Measurements from ENCODE around the gene NHSL2.
A peak's percentile ranks its signal among the peaks of the same experiment; 100 is the strongest.

NHSL2 gene

GRCh38 chrX:71941776-71942175 is 31.1 kb downstream of the NHSL2 start:
- H3K4me1 Mint-ChIP-seq: peaks cover 21% of the 10 kb centered on the region
- H3K27ac Mint-ChIP-seq: peak overlapping the region in 2 of 3 experiments; percentile 58 to 95
- TF ChIP-seq CTCF (IDR thresholded peaks at IDR 0.05; ENCODE audit: unreplicated experiment in 3 of 3): no peak
- no peaks in the 10 kb centered on the region for H3K36me3 Mint-ChIP-seq (ENCODE audit: low read depth)
- no peak overlapping the region for H3K4me3 Mint-ChIP-seq
- no peaks in the 10 kb centered on the region for H3K27me3 Mint-ChIP-seq (ENCODE audit: low read depth)
- peaks cover 2% of the 10 kb centered on the region for H3K9me3 Mint-ChIP-seq

GRCh38 chrX:71944369-71944768 is 33.7 kb downstream of the NHSL2 start:
- H3K27ac Mint-ChIP-seq: peak overlapping the region in 2 of 3 experiments; percentile 87 to 88
- peaks cover 2% of the 10 kb centered on the region for H3K9me3 Mint-ChIP-seq
- no peaks in the 10 kb centered on the region for H3K36me3 Mint-ChIP-seq (ENCODE audit: low read depth)
- no peak for TF ChIP-seq CTCF (IDR thresholded peaks at IDR 0.05; ENCODE audit: unreplicated experiment in 3 of 3)
- no peak overlapping the region for H3K4me3 Mint-ChIP-seq
- H3K27me3 Mint-ChIP-seq (ENCODE audit: low read depth): no peaks in the 10 kb centered on the region
- peaks cover 21% of the 10 kb centered on the region for H3K4me1 Mint-ChIP-seq

GRCh38 chrX:71945237-71945805 is 34.7 kb downstream of the NHSL2 start:
- H3K4me3 Mint-ChIP-seq: no peak overlapping the region
- no peaks in the 10 kb centered on the region for H3K36me3 Mint-ChIP-seq (ENCODE audit: low read depth)
- TF ChIP-seq CTCF (IDR thresholded peaks at IDR 0.05; ENCODE audit: unreplicated experiment in 3 of 3): no peak
- peaks cover 21% of the 10 kb centered on the region for H3K4me1 Mint-ChIP-seq
- H3K9me3 Mint-ChIP-seq: peaks cover 2% of the 10 kb centered on the region
- no peaks in the 10 kb centered on the region for H3K27me3 Mint-ChIP-seq (ENCODE audit: low read depth)
- H3K27ac Mint-ChIP-seq: peak overlapping the region; percentile 55 to 88 (median 87)

GRCh38 chrX:71949363-71949762 is 38.7 kb downstream of the NHSL2 start:
- TF ChIP-seq CTCF (IDR thresholded peaks at IDR 0.05; ENCODE audit: unreplicated experiment in 3 of 3): no peak
- peaks cover 25% of the 10 kb centered on the region for H3K4me1 Mint-ChIP-seq

GRCh38 chrX:71949844-71950445 is 39.3 kb downstream of the NHSL2 start:
- Mint-ChIP-seq H3K36me3 (ENCODE audit: low read depth) (no peaks in the 10 kb centered on the region), H3K9me3 (peaks cover 4% of the 10 kb centered on the region), H3K27me3 (ENCODE audit: low read depth) (no peaks in the 10 kb centered on the region), H3K4me1 (peaks cover 27% of the 10 kb centered on the region), H3K27ac (no peak overlapping the region), H3K4me3 (no peak overlapping the region)
- TF ChIP-seq CTCF (IDR thresholded peaks at IDR 0.05; ENCODE audit: unreplicated experiment in 3 of 3): no peak

More at GRCh38 chrX:71949363-71949762, 38.7 kb downstream of the NHSL2 start:
- Mint-ChIP-seq H3K36me3 (ENCODE audit: low read depth) (no peaks in the 10 kb centered on the region), H3K27ac (no peak overlapping the region), H3K27me3 (ENCODE audit: low read depth) (no peaks in the 10 kb centered on the region), H3K9me3 (peaks cover 4% of the 10 kb centered on the region), H3K4me3 (no peak overlapping the region)

GRCh38 chrX:71953391-71953790 is 42.7 kb downstream of the NHSL2 start:
- peak overlapping the region; percentile 42 to 79 (median 64) for H3K27ac Mint-ChIP-seq
- H3K9me3 Mint-ChIP-seq: peaks cover 4% of the 10 kb centered on the region
- no peak for TF ChIP-seq CTCF (IDR thresholded peaks at IDR 0.05; ENCODE audit: unreplicated experiment in 3 of 3)
- H3K27me3 Mint-ChIP-seq (ENCODE audit: low read depth): no peaks in the 10 kb centered on the region
- H3K4me1 Mint-ChIP-seq: peaks cover 37% of the 10 kb centered on the region
- no peaks in the 10 kb centered on the region for H3K36me3 Mint-ChIP-seq (ENCODE audit: low read depth)
- no peak overlapping the region for H3K4me3 Mint-ChIP-seq

Measured in nephron (organoid).